ENCODE data around the gene TEX26. TPM values are rescaled to one million over a fixed set of nuclear protein-coding genes. Genes with fewer than 3 reads are reported as not detected.

The TEX26 gene
- total RNA-seq, 2 donors from 2014 or later: not detected

GRCh38 chr13:31011193-31011860, 78.9 kb downstream of the TEX26 start:
- H3K4me3 ChIP-seq: no peak overlapping the region
- no peaks in the 10 kb centered on the region for H3K27me3 ChIP-seq
- DNase-seq (ENCODE audit: low spot score): no peak
- H3K27ac ChIP-seq: no peak overlapping the region
- TF ChIP-seq CTCF (IDR thresholded peaks at IDR 0.05): no peak
- no peaks in the 10 kb centered on the region for H3K4me1 ChIP-seq
- no peaks in the 10 kb centered on the region for H3K36me3 ChIP-seq
- no peaks in the 10 kb centered on the region for H3K9me3 ChIP-seq

GRCh38 chr13:31011901-31012654, 79.6 kb downstream of the TEX26 start:
- no peak overlapping the region for H3K27ac ChIP-seq
- no peaks in the 10 kb centered on the region for H3K9me3 ChIP-seq
- TF ChIP-seq CTCF (IDR thresholded peaks at IDR 0.05): no peak
- H3K36me3 ChIP-seq: no peaks in the 10 kb centered on the region
- no peak for DNase-seq (ENCODE audit: low spot score)
- H3K4me3 ChIP-seq: no peak overlapping the region
- H3K4me1 ChIP-seq: no peaks in the 10 kb centered on the region
- no peaks in the 10 kb centered on the region for H3K27me3 ChIP-seq

GRCh38 chr13:31012655-31013024, 80.2 kb downstream of the TEX26 start:
- no peak for DNase-seq (ENCODE audit: low spot score)
- Histone ChIP-seq H3K9me3 (no peaks in the 10 kb centered on the region), H3K36me3 (no peaks in the 10 kb centered on the region), H3K27ac (no peak overlapping the region), H3K4me1 (no peaks in the 10 kb centered on the region), H3K27me3 (no peaks in the 10 kb centered on the region), H3K4me3 (no peak overlapping the region)
- TF ChIP-seq CTCF (IDR thresholded peaks at IDR 0.05): no peak

GRCh38 chr13:31014456-31014855, 82.0 kb downstream of the TEX26 start:
- Histone ChIP-seq H3K4me3 (no peak overlapping the region), H3K36me3 (no peaks in the 10 kb centered on the region)
- TF ChIP-seq CTCF (IDR thresholded peaks at IDR 0.05): no peak

GRCh38 chr13:31015199-31015598, 82.7 kb downstream of the TEX26 start:
- Histone ChIP-seq H3K27ac (no peak overlapping the region), H3K36me3 (no peaks in the 10 kb centered on the region), H3K27me3 (no peaks in the 10 kb centered on the region), H3K4me3 (no peak overlapping the region), H3K9me3 (no peaks in the 10 kb centered on the region), H3K4me1 (no peaks in the 10 kb centered on the region)
- no peak for DNase-seq (ENCODE audit: low spot score)
- TF ChIP-seq CTCF (IDR thresholded peaks at IDR 0.05): no peak

More at GRCh38 chr13:31014456-31014855, 82.0 kb downstream of the TEX26 start:
- no peak for DNase-seq (ENCODE audit: low spot score)
- H3K27ac ChIP-seq: no peak overlapping the region
- no peaks in the 10 kb centered on the region for H3K9me3 ChIP-seq
- H3K27me3 ChIP-seq: no peaks in the 10 kb centered on the region
- no peaks in the 10 kb centered on the region for H3K4me1 ChIP-seq

All from right atrium auricular region (tissue), 2 donors.